Measurements from ENCODE around the gene CRISPLD2.

Gene CRISPLD2

GRCh38 chr16:84820305-84820684, 510 bp downstream of the CRISPLD2 start:
- DNase-seq (ENCODE audit: low read depth) = no peak
- H3K4me3 ChIP-seq (ENCODE audit: control insufficient read depth, low read depth, low read length) = peak overlapping the region; percentile 51
- TF ChIP-seq CTCF (IDR thresholded peaks at IDR 0.05; ENCODE audit: control insufficient read depth, insufficient read depth, low read depth, low read length, missing control alignments) = no peak

GRCh38 chr16:84820771-84821170, 986 bp downstream of the CRISPLD2 start:
- no peak overlapping the region for H3K4me3 ChIP-seq (ENCODE audit: control insufficient read depth, low read depth, low read length)
- no peak for DNase-seq (ENCODE audit: low read depth)
- no peak for TF ChIP-seq CTCF (IDR thresholded peaks at IDR 0.05; ENCODE audit: control insufficient read depth, insufficient read depth, low read depth, low read length, missing control alignments)

GRCh38 chr16:84821179-84821578, 1.4 kb downstream of the CRISPLD2 start:
- TF ChIP-seq CTCF (IDR thresholded peaks at IDR 0.05; ENCODE audit: control insufficient read depth, insufficient read depth, low read depth, low read length, missing control alignments) = no peak
- DNase-seq (ENCODE audit: low read depth) = no peak
- no peak overlapping the region for H3K4me3 ChIP-seq (ENCODE audit: control insufficient read depth, low read depth, low read length)

- no peak overlapping the region for H3K4me3 ChIP-seq (ENCODE audit: control insufficient read depth, low read depth, low read length)
- TF ChIP-seq CTCF (IDR thresholded peaks at IDR 0.05; ENCODE audit: control insufficient read depth, insufficient read depth, low read depth, low read length, missing control alignments) = no peak
- DNase-seq (ENCODE audit: low read depth) = no peak
Observed at GRCh38 chr16:84821728-84822689, 2.2 kb downstream of the CRISPLD2 start.

GRCh38 chr16:84822990-84823389, 3.2 kb downstream of the CRISPLD2 start:
- no peak overlapping the region for H3K4me3 ChIP-seq (ENCODE audit: control insufficient read depth, low read depth, low read length)
- DNase-seq (ENCODE audit: low read depth) = no peak
- TF ChIP-seq CTCF (IDR thresholded peaks at IDR 0.05; ENCODE audit: control insufficient read depth, insufficient read depth, low read depth, low read length, missing control alignments) = no peak

- H3K4me3 ChIP-seq (ENCODE audit: control insufficient read depth, low read depth, low read length) = no peak overlapping the region
- no peak for DNase-seq (ENCODE audit: low read depth)
- no peak for TF ChIP-seq CTCF (IDR thresholded peaks at IDR 0.05; ENCODE audit: control insufficient read depth, insufficient read depth, low read depth, low read length, missing control alignments)
Observed at GRCh38 chr16:84823484-84823883, 3.7 kb downstream of the CRISPLD2 start.

All from AG09309 (cell line).